ENCODE data around the gene IKZF1. TPM values are rescaled to one million over a fixed set of nuclear protein-coding genes. Genes with fewer than 3 reads are reported as not detected.

The IKZF1 gene
- total and polyA plus RNA-seq, 9 of the 15 experiments (the other 6 are each of a cell fraction or from before 2014, with no cell fraction given): 12.6 to 85.3 (median 44.7) TPM

DNA sequence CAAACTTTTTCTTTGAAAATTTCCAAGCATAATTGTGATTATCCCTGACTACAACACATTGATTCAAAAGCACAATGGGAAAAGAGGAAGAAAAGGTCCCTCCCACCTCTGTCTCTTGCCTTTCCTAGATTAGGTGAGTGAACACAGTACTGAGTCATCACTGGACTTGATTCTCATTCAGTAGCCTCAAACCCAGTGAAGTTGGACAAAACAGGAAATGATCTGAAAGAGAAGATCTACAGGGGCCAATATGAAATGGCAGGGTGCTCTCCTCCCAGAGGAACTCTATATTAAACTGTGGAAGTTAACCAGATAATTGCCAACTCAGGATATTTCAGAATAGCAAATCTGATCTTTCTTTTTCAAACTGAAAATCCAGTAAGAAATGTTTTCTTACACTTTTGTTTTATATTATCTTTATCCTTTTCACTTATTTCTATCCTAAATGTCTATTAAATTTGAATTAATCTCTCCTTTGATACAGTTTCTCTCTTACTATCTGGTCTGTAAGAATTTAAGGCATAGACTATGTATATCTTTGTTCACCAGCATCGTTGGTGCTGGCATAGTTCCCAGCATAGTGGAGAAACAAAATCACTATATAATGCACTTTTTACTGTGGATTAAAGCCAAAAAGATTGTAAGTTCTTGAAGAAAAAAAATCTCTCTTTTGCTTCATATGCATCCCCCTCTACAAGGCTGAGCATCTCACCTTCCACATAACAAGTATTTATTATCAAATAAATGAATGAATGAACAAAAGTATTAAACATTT lies 41.4 kb upstream of the IKZF1 start (continued):
- TF ChIP-seq, protein P1, sequence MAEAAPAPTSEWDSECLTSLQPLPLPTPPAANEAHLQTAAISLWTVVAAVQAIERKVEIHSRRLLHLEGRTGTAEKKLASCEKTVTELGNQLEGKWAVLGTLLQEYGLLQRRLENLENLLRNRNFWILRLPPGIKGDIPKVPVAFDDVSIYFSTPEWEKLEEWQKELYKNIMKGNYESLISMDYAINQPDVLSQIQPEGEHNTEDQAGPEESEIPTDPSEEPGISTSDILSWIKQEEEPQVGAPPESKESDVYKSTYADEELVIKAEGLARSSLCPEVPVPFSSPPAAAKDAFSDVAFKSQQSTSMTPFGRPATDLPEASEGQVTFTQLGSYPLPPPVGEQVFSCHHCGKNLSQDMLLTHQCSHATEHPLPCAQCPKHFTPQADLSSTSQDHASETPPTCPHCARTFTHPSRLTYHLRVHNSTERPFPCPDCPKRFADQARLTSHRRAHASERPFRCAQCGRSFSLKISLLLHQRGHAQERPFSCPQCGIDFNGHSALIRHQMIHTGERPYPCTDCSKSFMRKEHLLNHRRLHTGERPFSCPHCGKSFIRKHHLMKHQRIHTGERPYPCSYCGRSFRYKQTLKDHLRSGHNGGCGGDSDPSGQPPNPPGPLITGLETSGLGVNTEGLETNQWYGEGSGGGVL (CRISPR knock-in tag; IDR thresholded peaks at IDR 0.05): no peak
- TF ChIP-seq ZNF561 (CRISPR knock-in tag; conservative IDR thresholded peaks at IDR 0.05): no peak
- peak; percentile 21 for TF ChIP-seq FOS (IDR thresholded peaks at IDR 0.05; ENCODE audit: extremely low read depth, insufficient read length)
- peak; percentile 94 for TF ChIP-seq JUND (IDR thresholded peaks at IDR 0.05; ENCODE audit: borderline replicate concordance, low read depth, low read length)
- peak; percentile 96 for TF ChIP-seq JUND (tag; IDR thresholded peaks at IDR 0.05; ENCODE audit: borderline replicate concordance, low read depth, low read length)
- TF ChIP-seq ELF1 (tag; IDR thresholded peaks at IDR 0.05): 0 out of 2 replicates have a peak, but pooled peaks have one; percentile 5
- peak; percentile 57 for TF ChIP-seq EP300 (IDR thresholded peaks at IDR 0.05; ENCODE audit: low read length)
- 0 out of 4 replicates have a peak, but pooled peaks of 1 of the 2 experiments have one; percentile 16 for TF ChIP-seq TRIM24 (IDR thresholded peaks at IDR 0.05)
- no peak for TF ChIP-seq TBP (optimal IDR thresholded peaks at IDR 0.05; ENCODE audit: low read depth, low read length)
- TF ChIP-seq CREM (IDR thresholded peaks at IDR 0.05; ENCODE audit: low read depth): peak; percentile 39; the same call in 1 of the 2 replicates
- peak; percentile 84 for TF ChIP-seq SOX6 (IDR thresholded peaks at IDR 0.05)
- 0 out of 2 replicates have a peak, but pooled peaks have one; percentile 27 for TF ChIP-seq EP400 (IDR thresholded peaks at IDR 0.05)
- peak; percentile 96 for TF ChIP-seq ZNF316 (IDR thresholded peaks at IDR 0.05)
- TF ChIP-seq NUFIP1 (IDR thresholded peaks at IDR 0.05; ENCODE audit: partially characterized antibody): no peak
- TF ChIP-seq KDM1A (IDR thresholded peaks at IDR 0.05): no peak
- peak; percentile 43; the same call in 1 of the 2 replicates for TF ChIP-seq SMARCC2 (IDR thresholded peaks at IDR 0.05; ENCODE audit: low read depth)
- TF ChIP-seq MAFF (IDR thresholded peaks at IDR 0.05; ENCODE audit: low read length): peak; percentile 72; the same call in 1 of the 2 replicates
- TF ChIP-seq RCOR1 (IDR thresholded peaks at IDR 0.05; ENCODE audit: borderline replicate concordance in 1 of 2, low read depth in 2 of 2, low read length in 2 of 2): peak in 1 of 2 experiments; percentile 50; a peak in 1 of 4 replicates
- no peak for TF ChIP-seq FOXP1 (CRISPR knock-in tag; IDR thresholded peaks at IDR 0.05)
- no peak for TF ChIP-seq ZKSCAN3 (CRISPR knock-in tag; IDR thresholded peaks at IDR 0.05)
- no peak for TF ChIP-seq NCOA2 (IDR thresholded peaks at IDR 0.05; ENCODE audit: partially characterized antibody in 2 of 2)
- TF ChIP-seq, protein P2, sequence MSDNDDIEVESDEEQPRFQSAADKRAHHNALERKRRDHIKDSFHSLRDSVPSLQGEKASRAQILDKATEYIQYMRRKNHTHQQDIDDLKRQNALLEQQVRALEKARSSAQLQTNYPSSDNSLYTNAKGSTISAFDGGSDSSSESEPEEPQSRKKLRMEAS (CRISPR knock-in tag; IDR thresholded peaks at IDR 0.05): no peak
- no peak for TF ChIP-seq NR2C2 (CRISPR knock-in tag; IDR thresholded peaks at IDR 0.05)
- TF ChIP-seq NR2C2 (tag; IDR thresholded peaks at IDR 0.05): 0 out of 2 replicates have a peak, but pooled peaks have one; percentile 12
- 0 out of 2 replicates have a peak, but pooled peaks have one; percentile 16 for TF ChIP-seq GABPA (tag; conservative IDR thresholded peaks at IDR 0.05; ENCODE audit: low read depth)
- TF ChIP-seq, protein P3, sequence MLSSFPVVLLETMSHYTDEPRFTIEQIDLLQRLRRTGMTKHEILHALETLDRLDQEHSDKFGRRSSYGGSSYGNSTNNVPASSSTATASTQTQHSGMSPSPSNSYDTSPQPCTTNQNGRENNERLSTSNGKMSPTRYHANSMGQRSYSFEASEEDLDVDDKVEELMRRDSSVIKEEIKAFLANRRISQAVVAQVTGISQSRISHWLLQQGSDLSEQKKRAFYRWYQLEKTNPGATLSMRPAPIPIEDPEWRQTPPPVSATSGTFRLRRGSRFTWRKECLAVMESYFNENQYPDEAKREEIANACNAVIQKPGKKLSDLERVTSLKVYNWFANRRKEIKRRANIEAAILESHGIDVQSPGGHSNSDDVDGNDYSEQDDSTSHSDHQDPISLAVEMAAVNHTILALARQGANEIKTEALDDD (IDR thresholded peaks at IDR 0.05): peak; percentile 60; the same call in 1 of the 2 replicates
- peak; percentile 85 for TF ChIP-seq SMARCA4 (IDR thresholded peaks at IDR 0.05)
- TF ChIP-seq ETV1 (tag; conservative IDR thresholded peaks at IDR 0.05; ENCODE audit: low read depth): peak; percentile 29; the same call in 1 of the 2 replicates
- no peak for TF ChIP-seq ZC3H4 (CRISPR knock-in tag; IDR thresholded peaks at IDR 0.05; ENCODE audit: borderline replicate concordance)
